Pancreas (tissue), 10 donors: ENCODE data around the gene MYH8. TPM values are rescaled to one million over a fixed set of nuclear protein-coding genes. Genes with fewer than 3 reads are reported as not detected.

Source experiments
- ATAC-seq, 4 donors: fragments of 200-7000 bp; cut with Tn5 transposase; one replicate each; pipeline versions ENCODE4 v1.8.0 to v1.9.1; 2020; ENCODE audit warnings: mild to moderate bottlenecking in 4 of 4, moderate library complexity in 4 of 4
- DNase-seq, 6 donors: peaks; one replicate each; pipeline ENCODE4 v3.0.0-alpha.2; 2020
- FAIRE-seq: peaks from 2 replicates; lab custom pipeline; 2012; peaks lifted over from hg19 to GRCh38; lab: Jason Lieb, UNC
- H3K27ac ChIP-seq, 4 donors: fragments of 200-600 bp; sonication (generic); 1 replicate in 3 of 4; 2 replicates in 1 of 4; pipeline versions ENCODE4 v1.5.0 to v1.8.0; 2020
- H3K27me3 ChIP-seq, 4 donors: fragments of 200-600 bp; one replicate each; pipeline ENCODE4 v1.8.0; 2021
- H3K36me3 ChIP-seq, 3 donors: fragments of 200-600 bp; sonication (generic) in 1 of 3; one replicate each; pipeline versions ENCODE4 v1.5.0 to v1.8.0; 2020 to 2021
- H3K4me1 ChIP-seq, 3 donors: fragments of 200-600 bp; one replicate each; pipeline ENCODE4 v1.8.0; 2021
- H3K4me3 ChIP-seq, 4 donors: fragments of 200-600 bp; sonication (generic) in 2 of 4; one replicate each; pipeline versions ENCODE4 v1.5.0 to v1.8.0; 2020 to 2021
- H3K9me3 ChIP-seq, 4 donors: fragments of 200-600 bp; one replicate each; pipeline ENCODE4 v1.8.0; 2021
- CTCF ChIP-seq, 4 donors: fragments of 200-600 bp; sonication (generic) in 3 of 4; IDR thresholded peaks; one replicate each; pipeline versions ENCODE4 v1.5.0 to v1.8.0; 2021; ENCODE audit warnings: antibody characterized with exemption in 4 of 4
- WGBS, 2 donors: extraction: QIAGEN DNeasy Blood & Tissue Kit; methylation state at CpG; one replicate each; pipeline ENCODE4 v1.1.7; 2013; 5-methylcytosine and 5-hydroxymethylcytosine counted together
- intact Hi-C, 3 donors: fragments of 100-400 bp; cut with DNase I; formaldehyde crosslinking; loops; one replicate each; pipeline versions ENCODE4 v1.11.1 to v1.14.2; 2022
- polyA plus RNA-seq, 2 donors: library from polyadenylated mRNA; stranded (reverse); fragments of 200-250 nt; gene quantifications; one replicate each; pipeline ENCODE4 v1.2.3, GENCODE V29; 2013
- total RNA-seq, 6 donors: library from RNA; stranded (reverse); fragmentation: NEBNext Ultra II Directional in 4 of 6; extraction: Animal tissue kit (Norgen Biotek cat#: 25700) in 4 of 6; gene quantifications; one replicate each; pipeline versions ENCODE4 v1.2.1 to v1.2.4, GENCODE V29; 2021 to 2023
- donor health status: healthy with polysubstance abuse.
- donor health status: DM: no; HTN: no; CAD: no; lungs with moderate emphysema.
- donor health status: DM: no; HTN: no; CAD: no.
- donor health status: control.
- donor health status: control.
- donor health status: Bipolar disorder and iron deficiency.
- donor health status: DM: yes; HTN: yes; CAD: no.
- donor health status: DM: no; HTN: no; CAD: no.
- donor health status: DM: no; HTN: no; CAD: no.
- donor health status: DM: yes; HTN: yes; CAD: no.

Gene MYH8
- total and polyA plus RNA-seq, 8 donors, result not detected

GRCh38 chr17:10429421-10430045 lies 7.8 kb upstream of the MYH8 start:
- H3K27ac ChIP-seq, result no peak overlapping the region
- FAIRE-seq (no peak), DNase-seq (no peak), ATAC-seq (no peak)
- no peaks in the 10 kb centered on the region for H3K36me3 ChIP-seq
- intact Hi-C loops, result no loop called here
- no peaks in the 10 kb centered on the region for H3K4me1 ChIP-seq
- H3K4me3 ChIP-seq, result no peak overlapping the region
- H3K27me3 ChIP-seq, result no peaks in the 10 kb centered on the region
- TF ChIP-seq CTCF (IDR thresholded peaks at IDR 0.05), result no peak
- no peaks in the 10 kb centered on the region for H3K9me3 ChIP-seq
- WGBS, 2 donors, result 57 to 71% methylated on average over 2 of the region's 2 CpGs

GRCh38 chr17:10428781-10429180 lies 7.0 kb upstream of the MYH8 start:
- no peak for ATAC-seq

GRCh38 chr17:10421211-10421610 lies 539 bp downstream of the MYH8 start:
- Histone ChIP-seq H3K27ac (no peak overlapping the region), H3K4me1 (no peaks in the 10 kb centered on the region), H3K4me3 (no peak overlapping the region), H3K9me3 (no peaks in the 10 kb centered on the region), H3K36me3 (no peaks in the 10 kb centered on the region), H3K27me3 (no peaks in the 10 kb centered on the region)
- 50 to 55% methylated on average over 2 of the region's 2 CpGs for WGBS, 2 donors
- ATAC-seq (no peak), DNase-seq (no peak), FAIRE-seq (no peak)
- intact Hi-C loops, result no loop called here
- TF ChIP-seq CTCF (IDR thresholded peaks at IDR 0.05), result no peak

More at GRCh38 chr17:10428781-10429180, 7.0 kb upstream of the MYH8 start:
- 57 to 69% methylated on average over 2 of the region's 2 CpGs for WGBS, 2 donors
- Histone ChIP-seq H3K36me3 (no peaks in the 10 kb centered on the region), H3K9me3 (no peaks in the 10 kb centered on the region), H3K27me3 (no peaks in the 10 kb centered on the region), H3K4me1 (no peaks in the 10 kb centered on the region), H3K4me3 (no peak overlapping the region), H3K27ac (no peak overlapping the region)
- DNase-seq (no peak), FAIRE-seq (no peak)
- TF ChIP-seq CTCF (IDR thresholded peaks at IDR 0.05), result no peak
- intact Hi-C loops, result no loop called here

- TF ChIP-seq CTCF (IDR thresholded peaks at IDR 0.05), result no peak
- DNase-seq (no peak), ATAC-seq (no peak), FAIRE-seq (no peak)
- Histone ChIP-seq H3K27me3 (no peaks in the 10 kb centered on the region), H3K4me3 (no peak overlapping the region), H3K36me3 (no peaks in the 10 kb centered on the region), H3K9me3 (no peaks in the 10 kb centered on the region), H3K27ac (no peak overlapping the region), H3K4me1 (no peaks in the 10 kb centered on the region)
- 62 to 68% methylated on average over 2 of the region's 2 CpGs for whole genome bisulfite sequencing, 2 donors
- intact Hi-C loops, result no loop called here
These were observed 939 bp downstream of the MYH8 start for GRCh38 chr17:10420811-10421210.

- H3K9me3 ChIP-seq, result no peaks in the 10 kb centered on the region
- H3K27ac ChIP-seq, result no peak overlapping the region
- intact Hi-C loops, result no loop called here
- TF ChIP-seq CTCF (IDR thresholded peaks at IDR 0.05), result no peak
- no peak for FAIRE-seq
- H3K4me1 ChIP-seq, result no peaks in the 10 kb centered on the region
- H3K4me3 ChIP-seq, result no peak overlapping the region
- H3K36me3 ChIP-seq, result no peaks in the 10 kb centered on the region
- no peak for ATAC-seq
- DNase-seq, result no peak
- no peaks in the 10 kb centered on the region for H3K27me3 ChIP-seq
- WGBS, 2 donors, result 47 to 53% methylated on average over 3 of the region's 3 CpGs
These were observed 4.3 kb downstream of the MYH8 start for GRCh38 chr17:10417431-10417830.
